Right lung (tissue), 5 donors: ENCODE data around the gene NEFH. TPM values are rescaled to one million over a fixed set of nuclear protein-coding genes. Genes with fewer than 3 reads are reported as not detected.

Experiments used
- polyA plus RNA-seq, 5 donors: library from polyadenylated mRNA; unstranded; fragments of 120-200 nt; gene quantifications; one replicate each; pipeline versions ENCODE4 v1.2.1 to v1.2.3, GENCODE V29; 2013; ENCODE audit warnings: inconsistent platforms in 1 of 5, low replicate concordance in 1 of 5; ENCODE audit not compliant: insufficient read length in 5 of 5, insufficient read depth in 1 of 5

The NEFH gene
- polyA plus RNA-seq, 5 donors: 3.5 to 5.6 (median 4.5) TPM

Other genes with a start within 250 kb of the NEFH start
- gene RHBDD3, start 212.2 kb upstream of the NEFH start, polyA plus RNA-seq: 10 to 100 TPM; 23.2 to 48.0 (median 33.5) TPM
- 100 to 1,000 TPM; 313 to 369 (median 340) TPM for gene EWSR1, start 211.9 kb upstream of the NEFH start, polyA plus RNA-seq
- 10 to 100 TPM in 1 of 5 donors, 1 to 10 TPM in 4; 5.2 to 11.1 (median 7.2) TPM for gene GAS2L1, start 173.6 kb upstream of the NEFH start, polyA plus RNA-seq
- under 1 TPM in 4 of 5 donors, not detected in 1; 0.33 to 0.64 (median 0.39) TPM for gene RASL10A, start 164.5 kb upstream of the NEFH start, polyA plus RNA-seq
- 10 to 100 TPM; 27.6 to 39.1 (median 33.7) TPM for gene AP1B1, start 91.6 kb upstream of the NEFH start, polyA plus RNA-seq
- under 1 TPM in 2 of 5 donors, not detected in 3; 0.12 to 0.38 TPM for gene RFPL1, start 41.6 kb upstream of the NEFH start, polyA plus RNA-seq
- gene THOC5, start 73.5 kb downstream of the NEFH start, polyA plus RNA-seq: 10 to 100 TPM; 27.2 to 45.9 (median 35.6) TPM
- 10 to 100 TPM; 68.7 to 80.6 (median 75.9) TPM for gene NIPSNAP1, start 100.9 kb downstream of the NEFH start, polyA plus RNA-seq
- gene NF2, start 123.4 kb downstream of the NEFH start, polyA plus RNA-seq: 10 to 100 TPM; 19.9 to 25.3 (median 22.7) TPM
- under 1 TPM; 0.10 to 0.28 (median 0.21) TPM for gene CABP7, start 239.8 kb downstream of the NEFH start, polyA plus RNA-seq